Esophagus squamous epithelium (tissue), 5 donors: ENCODE data around the gene RAB29. TPM values are rescaled to one million over a fixed set of nuclear protein-coding genes. Genes with fewer than 3 reads are reported as not detected.
A peak's percentile ranks its signal among the peaks of the same experiment; 100 is the strongest.

Source experiments
- DNase-seq: peaks from one replicate; lab custom pipeline; 2025; lab: John Stamatoyannopoulos, UW
- H3K27ac ChIP-seq, 4 donors: fragments of 200-600 bp; sonication (generic); one replicate each; pipeline ENCODE4 v1.5.1; 2016 to 2019; ENCODE audit warnings: mild to moderate bottlenecking in 1 of 4
- H3K27me3 ChIP-seq, 4 donors: fragments of 200-600 bp; sonication (generic); 1 replicate in 3 of 4; 2 replicates in 1 of 4; pipeline versions ENCODE4 v1.5.1 to v1.6.0; 2017 to 2021; ENCODE audit warnings: antibody characterized with exemption in 1 of 4
- H3K36me3 ChIP-seq, 3 donors: fragments of 200-600 bp; sonication (generic); one replicate each; pipeline ENCODE4 v1.5.1; 2016 to 2019
- H3K4me1 ChIP-seq, 3 donors: fragments of 200-600 bp; sonication (generic); one replicate each; pipeline ENCODE4 v1.5.1; 2017 to 2019
- H3K4me3 ChIP-seq, 4 donors: fragments of 200-600 bp; sonication (generic); 1 replicate in 3 of 4; 2 replicates in 1 of 4; pipeline ENCODE4 v1.5.1; 2016 to 2019; ENCODE audit warnings: mild to moderate bottlenecking in 2 of 4, moderate library complexity in 1 of 4
- H3K9me3 ChIP-seq, 3 donors: fragments of 200-600 bp; sonication (generic); one replicate each; pipeline ENCODE4 v1.5.1; 2016 to 2019
- CTCF ChIP-seq, 6 experiments: fragments of 450-650 bp in 4 of 6; fragments of 200-600 bp in 2 of 6; sonication (generic) in 2 of 6; IDR thresholded peaks; one replicate each; pipeline ENCODE4 v1.5.1; 2016 to 2019; ENCODE audit warnings: antibody characterized with exemption in 6 of 6, mild to moderate bottlenecking in 4 of 6, moderate library complexity in 4 of 6
- POLR2A ChIP-seq, 4 donors: fragments of 450-650 bp; IDR thresholded peaks; one replicate each; pipeline ENCODE4 v1.6.1; 2017; ENCODE audit warnings: antibody characterized with exemption in 4 of 4, mild to moderate bottlenecking in 4 of 4, moderate library complexity in 3 of 4
- WGBS, 2 donors: methylation state at CpG; one replicate each; pipeline ENCODE4 v1.1.5; 2018; 5-methylcytosine and 5-hydroxymethylcytosine counted together
- intact Hi-C: fragments of 100-400 bp; cut with DNase I; formaldehyde crosslinking; loops from one replicate; pipeline ENCODE4 v1.15.0; 2022
- total RNA-seq, 4 donors: library from RNA; depleted of rRNA; stranded (reverse); fragments of >200 nt; gene quantifications; one replicate each; pipeline ENCODE4 v1.1.0, GENCODE V29; 2016
- donor health status: DM: yes; HTN: yes; CAD: no.

Gene RAB29
- total RNA-seq, 4 donors from 2014 or later: 3.0 to 19.3 (median 7.0) TPM

GRCh38 chr1:205774198-205775014 is 876 bp downstream of the RAB29 start:
- H3K27ac ChIP-seq: peak overlapping the region; percentile 65 to 86 (median 80)
- no peaks in the 10 kb centered on the region for H3K27me3 ChIP-seq
- H3K4me3 ChIP-seq: peak overlapping the region; percentile 52 to 80 (median 78)
- H3K9me3 ChIP-seq: no peaks in the 10 kb centered on the region
- 22 to 29% methylated on average over 20 to 22 of the region's 36 CpGs for WGBS, 2 donors
- intact Hi-C loops: no loop called here
- H3K36me3 ChIP-seq: peaks cover 0 to 5% (median 0%) of the 10 kb centered on the region in 3 donors
- peaks cover 9 to 55% (median 16%) of the 10 kb centered on the region in 3 donors for H3K4me1 ChIP-seq
- DNase-seq: no peak
- TF ChIP-seq POLR2A (IDR thresholded peaks at IDR 0.05) (no peak), CTCF (IDR thresholded peaks at IDR 0.05) (no peak)

GRCh38 chr1:205772607-205773032 is 2.7 kb downstream of the RAB29 start:
- intact Hi-C loops: no loop called here
- H3K27ac ChIP-seq: no peak overlapping the region
- no peak for DNase-seq
- no peaks in the 10 kb centered on the region for H3K27me3 ChIP-seq
- no peak overlapping the region for H3K4me3 ChIP-seq
- peaks cover 9 to 55% (median 16%) of the 10 kb centered on the region in 3 donors for H3K4me1 ChIP-seq
- no peak for TF ChIP-seq CTCF (IDR thresholded peaks at IDR 0.05)
- no peak for TF ChIP-seq POLR2A (IDR thresholded peaks at IDR 0.05)
- H3K9me3 ChIP-seq: no peaks in the 10 kb centered on the region
- WGBS, 2 donors: 72 to 80% methylated on average over 2 of the region's 2 CpGs
- H3K36me3 ChIP-seq: peaks cover 0 to 5% (median 0%) of the 10 kb centered on the region in 3 donors

GRCh38 chr1:205770618-205771017 is 4.7 kb downstream of the RAB29 start:
- intact Hi-C loops: no loop called here
- 69 to 87% methylated on average over 4 of the region's 4 CpGs for WGBS, 2 donors
- no peak overlapping the region for H3K27ac ChIP-seq
- no peak for DNase-seq
- peaks cover 0 to 5% (median 0%) of the 10 kb centered on the region in 3 donors for H3K36me3 ChIP-seq
- no peak overlapping the region for H3K4me3 ChIP-seq
- H3K27me3 ChIP-seq: no peaks in the 10 kb centered on the region
- peaks cover 9 to 56% (median 10%) of the 10 kb centered on the region in 3 donors for H3K4me1 ChIP-seq
- no peaks in the 10 kb centered on the region for H3K9me3 ChIP-seq
- no peak for TF ChIP-seq CTCF (IDR thresholded peaks at IDR 0.05)
- no peak for TF ChIP-seq POLR2A (IDR thresholded peaks at IDR 0.05)

GRCh38 chr1:205769641-205770365 is 5.5 kb downstream of the RAB29 start:
- no peak for DNase-seq
- H3K4me1 ChIP-seq: peaks cover 8 to 48% (median 9%) of the 10 kb centered on the region in 3 donors
- H3K4me3 ChIP-seq: no peak overlapping the region
- no peak for TF ChIP-seq CTCF (IDR thresholded peaks at IDR 0.05)
- TF ChIP-seq POLR2A (IDR thresholded peaks at IDR 0.05): no peak
- intact Hi-C loops: no loop called here
- no peaks in the 10 kb centered on the region for H3K27me3 ChIP-seq
- H3K27ac ChIP-seq: no peak overlapping the region
- no peaks in the 10 kb centered on the region for H3K9me3 ChIP-seq
- peaks cover 0 to 5% (median 0%) of the 10 kb centered on the region in 3 donors for H3K36me3 ChIP-seq
- WGBS, 2 donors: 68 to 87% methylated on average over 8 of the region's 8 CpGs

GRCh38 chr1:205767248-205767647 is 8.0 kb downstream of the RAB29 start:
- H3K27ac ChIP-seq: no peak overlapping the region
- H3K36me3 ChIP-seq: peaks cover 0 to 5% (median 0%) of the 10 kb centered on the region in 3 donors
- 62 to 75% methylated on average over 3 of the region's 3 CpGs for WGBS, 2 donors
- H3K27me3 ChIP-seq: no peaks in the 10 kb centered on the region
- TF ChIP-seq CTCF (IDR thresholded peaks at IDR 0.05): no peak
- no peak for TF ChIP-seq POLR2A (IDR thresholded peaks at IDR 0.05)
- DNase-seq: no peak
- H3K9me3 ChIP-seq: no peaks in the 10 kb centered on the region
- H3K4me3 ChIP-seq: no peak overlapping the region
- peaks cover 0 to 32% (median 9%) of the 10 kb centered on the region in 3 donors for H3K4me1 ChIP-seq
- intact Hi-C loops: no loop called here
